ENCODE results near the gene ATG16L1.

GRCh38 chr2:233233618-233234230 is 17.7 kb upstream of the ATG16L1 start:
- TF ChIP-seq MYC (IDR thresholded peaks at IDR 0.05; ENCODE audit: low read depth, low read length) (no peak), POLR2A (IDR thresholded peaks at IDR 0.05; ENCODE audit: low read depth, low read length) (no peak), POLR2AphosphoS5 (IDR thresholded peaks at IDR 0.05; ENCODE audit: insufficient read depth, low read depth, low read length) (no peak), MAX (IDR thresholded peaks at IDR 0.05; ENCODE audit: insufficient read depth, insufficient read length) (no peak), GATA2 (IDR thresholded peaks at IDR 0.05; ENCODE audit: insufficient read depth, insufficient read length, low read depth, low read length) (no peak)
- TF ChIP-seq, protein P1, sequence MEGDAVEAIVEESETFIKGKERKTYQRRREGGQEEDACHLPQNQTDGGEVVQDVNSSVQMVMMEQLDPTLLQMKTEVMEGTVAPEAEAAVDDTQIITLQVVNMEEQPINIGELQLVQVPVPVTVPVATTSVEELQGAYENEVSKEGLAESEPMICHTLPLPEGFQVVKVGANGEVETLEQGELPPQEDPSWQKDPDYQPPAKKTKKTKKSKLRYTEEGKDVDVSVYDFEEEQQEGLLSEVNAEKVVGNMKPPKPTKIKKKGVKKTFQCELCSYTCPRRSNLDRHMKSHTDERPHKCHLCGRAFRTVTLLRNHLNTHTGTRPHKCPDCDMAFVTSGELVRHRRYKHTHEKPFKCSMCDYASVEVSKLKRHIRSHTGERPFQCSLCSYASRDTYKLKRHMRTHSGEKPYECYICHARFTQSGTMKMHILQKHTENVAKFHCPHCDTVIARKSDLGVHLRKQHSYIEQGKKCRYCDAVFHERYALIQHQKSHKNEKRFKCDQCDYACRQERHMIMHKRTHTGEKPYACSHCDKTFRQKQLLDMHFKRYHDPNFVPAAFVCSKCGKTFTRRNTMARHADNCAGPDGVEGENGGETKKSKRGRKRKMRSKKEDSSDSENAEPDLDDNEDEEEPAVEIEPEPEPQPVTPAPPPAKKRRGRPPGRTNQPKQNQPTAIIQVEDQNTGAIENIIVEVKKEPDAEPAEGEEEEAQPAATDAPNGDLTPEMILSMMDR (IDR thresholded peaks at IDR 0.05; ENCODE audit: extremely low read depth in 1 of 2, insufficient read depth in 1 of 2, low read depth in 1 of 2, low read length in 2 of 2): no peak
